CD4-positive, alpha-beta T cell treated with Interleukin-15 for 1 hour (primary cell): ENCODE measurements around the gene COL4A1.
A peak's percentile ranks its signal among the peaks of the same experiment; 100 is the strongest.

Source experiments
- DNase-seq: peaks from one replicate; pipeline ENCODE4 v3.0.0-alpha.2; 2020

The COL4A1 gene

GRCh38 chr13:110182461-110182860, 124.5 kb downstream of the COL4A1 start:
- no peak for DNase-seq

- DNase-seq = no peak
Observed at GRCh38 chr13:110182003-110182402, 125.0 kb downstream of the COL4A1 start.

- DNase-seq = no peak
Observed at GRCh38 chr13:110179857-110180147, 127.2 kb downstream of the COL4A1 start.

GRCh38 chr13:110179116-110179856, 127.7 kb downstream of the COL4A1 start:
- no peak for DNase-seq

DNA sequence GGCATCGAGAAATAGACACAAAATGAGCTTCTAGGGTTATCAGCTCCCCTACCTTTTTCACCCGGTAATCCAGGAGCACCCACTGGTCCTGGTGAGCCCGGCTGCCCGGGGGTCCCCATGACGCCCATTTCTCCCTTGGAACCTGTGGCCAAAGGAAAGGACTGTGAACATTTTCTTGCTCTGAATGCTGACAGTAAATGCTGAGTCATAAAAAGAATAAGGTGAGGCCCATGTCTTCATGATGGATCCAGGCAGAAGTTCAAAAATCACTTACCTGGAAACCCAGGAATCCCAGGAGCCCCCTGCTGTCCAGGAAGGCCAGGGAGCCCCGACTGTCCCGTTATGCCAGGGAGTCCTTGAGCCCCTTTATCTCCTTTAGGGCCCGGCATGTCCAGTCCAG, 129.2 kb downstream of the COL4A1 start:
- DNase-seq = no peak

DNA sequence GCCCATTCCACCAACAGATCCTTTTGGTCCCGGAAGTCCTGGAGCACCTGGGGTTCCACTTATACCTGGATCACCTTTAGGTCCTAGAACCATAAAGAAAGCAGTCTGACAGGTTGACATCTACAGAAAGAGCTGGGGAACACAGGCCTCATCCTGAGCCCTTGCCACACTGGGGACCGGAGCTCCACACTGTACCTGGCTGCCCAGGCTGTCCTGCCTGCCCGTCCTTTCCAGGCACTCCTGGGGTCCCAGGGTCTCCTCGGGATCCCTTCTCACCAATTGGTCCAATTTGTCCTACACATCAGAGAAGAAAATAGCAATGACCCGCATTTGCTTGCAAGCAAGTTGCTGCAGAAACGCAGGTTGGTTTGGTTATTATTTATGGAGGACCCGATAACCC, 130.5 kb downstream of the COL4A1 start:
- no peak for DNase-seq

DNA sequence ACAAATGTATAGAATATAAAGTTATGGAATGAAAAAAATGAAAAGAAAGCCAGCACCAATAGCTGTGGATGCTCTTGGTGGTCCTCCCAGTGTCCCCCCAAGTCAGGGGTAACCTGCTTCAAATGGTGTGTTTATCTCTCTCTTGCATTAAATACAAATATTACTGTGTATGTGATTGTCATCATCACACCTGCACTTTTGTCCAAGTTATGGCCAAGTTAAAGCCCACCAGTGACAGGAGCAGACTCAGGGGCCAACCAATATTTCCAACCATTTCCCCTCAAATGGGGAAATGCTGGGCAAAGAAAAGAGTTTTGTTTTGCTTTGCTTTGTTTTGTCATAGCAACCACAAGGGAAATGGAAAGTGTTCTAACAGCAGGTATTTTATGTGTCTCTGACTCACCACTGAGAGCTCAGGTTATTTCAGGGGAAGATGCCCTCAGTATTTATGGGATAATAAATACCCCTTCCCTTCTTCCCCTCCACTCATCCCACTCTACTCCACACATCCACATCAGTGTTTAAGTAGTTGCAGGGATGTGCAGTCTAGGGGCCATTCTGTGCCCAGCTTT, 133.6 kb downstream of the COL4A1 start:
- no peak for DNase-seq

DNA sequence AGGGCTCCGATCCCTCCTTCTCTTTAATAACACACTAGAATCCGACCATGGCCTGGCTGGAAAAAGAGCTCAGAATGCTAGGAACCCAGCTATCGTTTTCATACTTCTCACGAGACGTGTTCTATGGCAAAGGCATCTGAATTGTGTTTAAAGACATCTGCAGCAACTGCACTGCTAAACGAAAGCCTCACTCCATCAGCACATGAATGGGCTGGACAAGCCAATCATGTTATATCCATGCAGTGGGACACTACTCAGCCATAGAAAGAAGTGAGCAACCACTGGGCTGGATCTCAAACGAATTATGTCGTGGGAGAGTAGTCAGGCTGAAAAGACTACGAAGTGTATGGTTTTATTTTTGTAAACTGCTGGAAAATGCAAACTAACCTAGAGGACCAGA, 136.1 kb downstream of the COL4A1 start:
- DNase-seq = no peak

GRCh38 chr13:110170020-110170790, 136.8 kb downstream of the COL4A1 start:
- DNase-seq = no peak

DNA sequence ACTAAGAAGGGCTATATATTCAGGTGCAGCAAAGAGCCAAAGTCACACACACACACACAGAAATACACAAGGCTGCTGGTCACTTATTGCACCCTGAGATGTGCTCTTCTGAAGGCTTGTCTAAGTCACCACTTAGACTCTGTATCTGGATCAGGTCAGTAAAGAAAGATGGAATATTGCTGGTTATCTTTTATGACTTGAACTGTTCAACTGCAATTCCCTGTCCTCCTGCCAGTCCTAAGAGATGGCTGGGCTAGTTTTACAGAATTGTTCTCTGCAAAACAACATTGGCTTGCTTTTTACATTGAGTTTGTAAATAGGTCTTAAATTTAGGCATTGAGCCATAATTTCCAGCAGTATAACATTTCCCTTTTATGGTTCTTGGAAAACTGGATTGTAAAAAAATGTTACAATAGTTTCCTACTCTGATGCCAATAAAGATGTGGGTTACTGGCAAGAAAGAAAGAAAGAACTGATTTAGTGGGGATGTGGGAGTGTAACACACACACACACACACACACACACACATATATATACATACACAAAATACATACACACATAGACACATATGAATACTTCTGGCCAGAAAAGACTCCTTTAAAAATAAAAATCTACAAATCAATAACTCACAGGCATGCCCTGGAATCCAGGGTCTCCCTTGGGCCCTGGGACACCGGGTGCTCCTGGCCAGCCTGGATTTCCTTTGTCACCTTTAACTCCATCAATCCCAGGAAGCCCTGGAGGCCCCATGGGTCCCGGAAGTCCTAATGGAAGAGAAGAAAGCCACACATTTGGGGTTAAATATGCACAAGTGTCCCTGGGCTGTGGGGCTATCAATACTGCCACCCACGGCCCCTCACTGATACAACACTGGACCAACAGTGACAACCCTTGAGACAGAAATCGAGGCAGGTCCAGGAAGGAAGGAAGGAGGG, 137.7 kb downstream of the COL4A1 start:
- no peak for DNase-seq

DNA sequence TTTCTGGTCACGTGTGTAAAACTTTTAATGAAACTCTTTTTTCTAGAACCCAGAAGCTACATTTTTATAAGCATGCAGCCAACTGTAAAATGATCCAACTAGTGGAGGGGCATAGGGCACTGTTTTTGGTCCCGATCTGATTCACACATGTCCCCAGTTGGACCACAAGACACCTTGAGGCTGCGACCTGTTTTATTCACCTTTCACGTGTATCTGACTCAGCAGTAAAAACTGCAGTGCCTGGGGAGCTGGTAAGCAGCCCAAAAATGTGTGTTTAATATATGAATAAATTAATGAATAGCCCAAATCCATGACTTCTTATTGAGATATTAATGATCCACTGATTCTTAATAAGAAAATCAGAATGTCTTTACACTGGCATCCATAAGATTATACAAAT, 140.4 kb downstream of the COL4A1 start:
- DNase-seq = no peak

DNA sequence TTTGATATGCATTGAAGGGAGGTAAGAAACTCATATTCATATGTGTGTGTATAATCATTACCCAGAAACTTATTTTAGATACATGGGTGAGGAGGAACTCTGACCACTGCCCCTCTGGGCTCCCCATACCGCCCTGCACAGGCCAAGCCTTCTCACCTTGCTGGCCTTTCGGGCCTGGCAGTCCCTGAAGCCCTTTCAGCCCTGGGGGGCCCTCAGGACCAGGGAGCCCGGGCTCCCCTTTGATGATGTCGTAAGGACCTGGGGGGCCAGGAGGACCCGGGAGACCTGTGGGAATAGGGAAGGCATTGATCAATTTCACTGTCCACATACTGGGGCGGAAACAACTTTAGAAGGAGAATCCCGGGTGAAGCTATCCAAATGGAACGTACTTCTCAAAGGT, 142.3 kb downstream of the COL4A1 start:
- no peak for DNase-seq

- DNase-seq = no peak
Observed at GRCh38 chr13:110162866-110163658, 143.9 kb downstream of the COL4A1 start.

- no peak for DNase-seq
Observed at GRCh38 chr13:110162053-110162452, 144.9 kb downstream of the COL4A1 start.

DNA sequence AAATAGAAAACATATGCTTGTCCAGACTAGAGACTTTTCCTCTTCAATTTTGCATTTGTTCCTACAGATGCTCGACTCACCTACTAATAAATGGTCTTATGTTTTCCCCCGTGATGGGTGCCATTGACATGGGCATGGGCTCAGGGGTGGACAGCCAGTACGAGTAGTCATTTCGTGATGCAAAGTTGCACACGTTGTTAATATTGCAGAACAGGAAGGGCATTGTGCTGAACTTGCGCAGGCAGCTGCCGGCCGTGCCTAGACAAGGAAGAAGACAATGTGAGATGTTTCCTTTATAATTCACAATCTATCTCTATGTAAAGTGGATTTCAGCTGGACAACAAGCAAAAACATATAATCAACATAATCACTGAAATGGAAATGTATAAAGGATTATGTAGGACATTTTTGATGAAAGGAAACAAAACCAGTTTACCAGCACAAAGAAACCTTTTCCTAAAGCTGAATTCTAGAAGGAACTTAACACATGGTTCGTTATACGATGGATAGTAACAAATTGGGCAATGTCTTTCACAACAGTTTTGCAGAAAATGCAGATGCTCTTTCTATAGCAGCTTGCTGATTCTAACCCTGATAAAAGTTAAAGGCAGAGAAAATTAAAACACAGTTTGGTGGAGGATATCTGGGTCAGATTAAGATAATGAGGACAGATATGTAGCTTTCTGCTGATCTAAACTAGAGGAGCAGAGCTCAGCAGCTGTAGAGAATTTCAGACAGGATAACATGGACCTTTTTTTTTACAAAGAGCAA, 145.7 kb downstream of the COL4A1 start:
- DNase-seq = peak; percentile 44

DNA sequence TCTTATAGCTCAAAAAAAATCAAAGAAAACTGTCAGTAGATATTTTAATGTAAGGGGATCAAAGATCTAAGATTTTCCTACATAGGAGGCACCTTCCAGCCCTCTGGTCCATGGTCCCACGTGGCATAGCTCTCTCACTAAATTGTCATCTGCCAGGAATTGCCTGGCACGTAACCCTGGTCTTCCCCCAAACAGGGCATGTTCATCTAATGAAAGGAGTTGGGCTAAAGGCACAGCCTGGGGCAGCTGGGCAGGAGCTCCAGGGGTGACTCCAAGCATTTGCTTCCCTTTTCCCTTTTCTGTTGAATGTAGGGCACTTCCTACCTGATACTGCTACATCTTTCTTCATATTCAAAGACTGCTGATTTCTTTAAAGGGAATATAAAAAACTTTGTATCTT, 148.7 kb downstream of the COL4A1 start:
- DNase-seq = no peak

DNA sequence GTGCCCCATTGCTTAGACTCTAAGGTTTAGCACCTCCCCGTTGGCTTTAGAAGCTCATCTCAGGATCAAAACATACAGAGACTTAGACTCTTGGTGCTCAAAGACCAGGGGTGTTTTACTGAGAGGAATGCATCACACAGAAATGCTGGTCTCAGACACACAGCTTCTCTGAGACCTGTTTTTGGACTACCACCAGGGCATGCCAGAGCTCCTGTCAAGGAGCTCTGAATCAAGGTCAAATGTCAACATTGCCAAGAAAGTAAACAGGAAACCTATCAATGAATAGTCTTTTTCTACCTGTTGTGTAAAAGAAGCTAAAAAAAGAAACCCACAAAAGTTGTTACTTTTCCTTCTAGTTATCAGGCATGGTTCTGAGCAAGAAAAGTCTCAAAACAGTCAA, 149.2 kb downstream of the COL4A1 start:
- DNase-seq = no peak

GRCh38 chr13:110156301-110157049, 150.5 kb downstream of the COL4A1 start:
- DNase-seq = no peak

- DNase-seq = no peak
Observed at GRCh38 chr13:110155072-110155471, 151.9 kb downstream of the COL4A1 start.

DNA sequence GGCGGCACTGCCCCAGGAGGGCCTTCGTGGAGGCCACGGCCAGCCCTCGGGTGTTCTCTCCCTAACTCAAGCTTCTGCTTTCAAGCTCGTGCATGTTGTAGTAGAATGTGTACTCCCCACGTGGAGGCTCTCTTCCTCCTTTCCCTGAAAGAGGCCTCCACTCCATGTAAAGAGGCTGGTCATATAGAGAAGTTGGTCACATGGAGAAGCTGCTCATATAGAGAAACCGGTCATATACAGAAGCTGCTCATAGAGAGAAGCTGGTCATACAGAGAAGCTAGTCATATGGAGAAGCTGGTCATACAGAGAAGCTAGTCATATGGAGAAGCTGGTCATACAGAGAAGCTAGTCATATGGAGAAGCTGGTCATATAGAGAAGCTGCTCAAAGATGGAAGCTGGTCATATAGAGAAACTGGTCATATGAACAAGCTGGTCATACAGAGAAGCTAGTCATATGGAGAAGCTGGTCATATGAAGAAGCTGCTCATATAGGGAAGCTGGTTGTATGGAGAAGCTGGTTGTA, 152.5 kb downstream of the COL4A1 start:
- no peak for DNase-seq

GRCh38 chr13:110152351-110152750, 154.6 kb downstream of the COL4A1 start:
- DNase-seq = no peak
